Fibroblast of pulmonary artery (primary cell): ENCODE results near the gene CLVS2.
A peak's percentile ranks its signal among the peaks of the same experiment; 100 is the strongest.

Experiments
- DNase-seq: peaks from one replicate; pipeline ENCODE4 v3.0.0-alpha.2; 2010; ENCODE audit warnings: low read depth
- H3K4me3 ChIP-seq: replicated peaks from 2 replicates; pipeline ENCODE4 v1.5.1; 2011; ENCODE audit warnings: low read depth, mild to moderate bottlenecking, control low read depth, low read length, moderate library complexity
- TF ChIP-seq, protein P1 (sequence below): IDR thresholded peaks from 2 replicates; pipeline ENCODE4 v1.5.1; 2011; ENCODE audit warnings: mild to moderate bottlenecking, control low read depth, low read length, inconsistent platforms; ENCODE audit errors: missing control alignments

CLVS2 gene

DNA sequence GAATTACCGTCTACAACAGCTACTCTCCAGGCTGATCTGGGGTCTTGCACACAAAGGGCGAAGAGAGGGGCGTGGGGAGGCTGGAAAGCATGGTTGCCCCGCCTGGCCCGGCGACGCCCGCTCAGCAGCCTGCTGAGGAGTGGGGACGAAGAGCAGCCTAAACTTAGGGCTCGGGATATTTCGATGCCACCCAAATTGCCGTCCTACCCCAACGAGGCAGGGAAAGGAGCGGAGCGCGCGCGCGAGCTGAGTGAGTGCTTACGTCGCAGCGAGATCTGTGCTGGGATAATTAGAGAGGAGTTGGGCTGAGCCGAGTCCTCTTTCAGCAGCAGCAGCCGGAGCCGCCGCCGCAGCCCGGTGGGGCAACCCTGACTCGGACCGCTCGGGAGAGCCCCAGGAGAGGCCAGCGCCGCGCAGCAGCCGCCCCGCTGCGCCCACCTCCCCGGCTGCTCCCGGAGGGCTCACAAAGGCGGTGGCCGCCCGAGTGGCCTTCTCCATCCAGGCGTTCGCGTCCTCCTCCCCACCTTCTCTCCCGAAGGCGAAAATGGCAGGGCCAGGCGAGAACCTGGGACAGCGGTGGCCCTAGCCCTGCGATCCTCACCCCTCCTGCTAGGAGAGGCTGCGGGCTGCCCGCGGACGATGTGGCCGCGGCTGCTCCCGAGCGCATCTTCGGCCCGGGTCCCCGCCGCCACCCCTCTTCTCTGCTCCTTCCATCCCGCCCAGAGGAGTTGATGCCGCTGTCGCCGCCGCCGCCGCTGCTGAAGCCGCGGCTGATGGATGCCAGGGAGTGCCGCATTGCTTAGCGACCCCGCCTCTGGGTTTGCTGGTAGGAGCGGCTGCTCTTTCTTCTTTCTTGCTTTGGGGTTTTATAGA lies at the start of gene CLVS2:
Gene CLVS2 (plus strand): TSS at position 315 of the 873 bp plus-strand sequence. CDS start 1,543 bp downstream, outside the sequence.
- H3K4me3 ChIP-seq: peak within 1 kb of the TSS; percentile 39
- TF ChIP-seq, protein P1, sequence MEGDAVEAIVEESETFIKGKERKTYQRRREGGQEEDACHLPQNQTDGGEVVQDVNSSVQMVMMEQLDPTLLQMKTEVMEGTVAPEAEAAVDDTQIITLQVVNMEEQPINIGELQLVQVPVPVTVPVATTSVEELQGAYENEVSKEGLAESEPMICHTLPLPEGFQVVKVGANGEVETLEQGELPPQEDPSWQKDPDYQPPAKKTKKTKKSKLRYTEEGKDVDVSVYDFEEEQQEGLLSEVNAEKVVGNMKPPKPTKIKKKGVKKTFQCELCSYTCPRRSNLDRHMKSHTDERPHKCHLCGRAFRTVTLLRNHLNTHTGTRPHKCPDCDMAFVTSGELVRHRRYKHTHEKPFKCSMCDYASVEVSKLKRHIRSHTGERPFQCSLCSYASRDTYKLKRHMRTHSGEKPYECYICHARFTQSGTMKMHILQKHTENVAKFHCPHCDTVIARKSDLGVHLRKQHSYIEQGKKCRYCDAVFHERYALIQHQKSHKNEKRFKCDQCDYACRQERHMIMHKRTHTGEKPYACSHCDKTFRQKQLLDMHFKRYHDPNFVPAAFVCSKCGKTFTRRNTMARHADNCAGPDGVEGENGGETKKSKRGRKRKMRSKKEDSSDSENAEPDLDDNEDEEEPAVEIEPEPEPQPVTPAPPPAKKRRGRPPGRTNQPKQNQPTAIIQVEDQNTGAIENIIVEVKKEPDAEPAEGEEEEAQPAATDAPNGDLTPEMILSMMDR: no peak
- peak; percentile 34 for DNase-seq

DNA sequence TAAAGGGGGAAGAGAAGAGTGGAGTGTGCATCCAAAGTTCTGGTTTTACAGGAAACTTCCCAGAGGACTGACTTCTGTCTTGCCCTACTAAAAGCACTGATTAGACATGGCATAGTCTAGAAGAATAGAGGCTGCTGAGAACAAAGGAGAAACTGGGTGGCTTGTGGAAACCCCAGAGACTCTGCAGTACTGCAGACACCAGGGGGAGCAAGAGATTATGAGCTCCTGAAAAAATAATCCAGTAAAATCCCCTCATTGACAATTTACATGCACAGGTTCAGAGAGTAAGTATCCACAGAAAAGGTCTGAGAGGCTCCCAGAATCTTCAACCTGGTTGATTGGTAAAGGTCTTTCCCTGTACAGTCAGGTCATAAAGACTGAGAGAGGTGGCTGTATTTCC lies 48.7 kb upstream of the CLVS2 start:
- DNase-seq: peak; percentile 35
- TF ChIP-seq, protein P1: peak; percentile 56
- H3K4me3 ChIP-seq: no peak overlapping the region

DNA sequence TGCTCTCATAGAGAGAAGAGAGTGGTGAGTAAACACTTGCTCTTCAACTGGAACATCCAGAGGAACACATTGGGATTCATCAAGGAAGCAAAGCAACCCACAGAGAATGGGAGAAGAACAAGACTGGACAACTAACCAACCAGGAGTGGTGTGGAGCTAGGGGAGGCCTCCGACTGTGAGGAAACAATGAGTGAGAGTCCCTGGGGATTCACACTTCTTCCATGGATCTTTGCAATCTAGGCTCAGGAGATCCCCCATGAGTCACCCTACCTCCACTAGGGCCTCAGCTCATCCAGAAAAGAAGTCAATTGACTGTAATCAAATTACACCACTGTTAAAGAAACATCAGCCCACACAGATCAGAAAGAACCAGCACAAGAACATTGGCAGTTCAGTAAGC lies 42.3 kb upstream of the CLVS2 start:
- TF ChIP-seq, protein P1: no peak
- DNase-seq: no peak
- no peak overlapping the region for H3K4me3 ChIP-seq

DNA sequence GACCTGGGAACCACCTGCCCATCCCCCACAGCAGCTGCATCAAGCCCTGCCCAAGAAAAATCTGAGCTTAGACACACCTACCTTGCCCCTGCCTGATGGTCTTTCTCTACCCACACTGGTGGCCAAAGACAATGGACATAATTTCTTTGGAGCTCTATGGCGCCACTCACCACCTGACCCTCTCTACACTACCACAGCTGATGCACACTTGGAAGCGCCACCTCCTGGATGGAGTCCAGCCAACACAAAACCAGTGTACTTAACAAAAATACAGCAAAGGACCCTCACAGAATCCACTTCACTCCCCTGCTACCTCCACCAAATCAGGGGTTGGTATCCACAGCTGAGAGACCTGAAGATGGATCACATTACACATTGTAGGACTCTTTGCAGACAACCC lies 39.7 kb upstream of the CLVS2 start:
- H3K4me3 ChIP-seq: no peak overlapping the region
- DNase-seq: no peak
- TF ChIP-seq, protein P1: no peak

DNA sequence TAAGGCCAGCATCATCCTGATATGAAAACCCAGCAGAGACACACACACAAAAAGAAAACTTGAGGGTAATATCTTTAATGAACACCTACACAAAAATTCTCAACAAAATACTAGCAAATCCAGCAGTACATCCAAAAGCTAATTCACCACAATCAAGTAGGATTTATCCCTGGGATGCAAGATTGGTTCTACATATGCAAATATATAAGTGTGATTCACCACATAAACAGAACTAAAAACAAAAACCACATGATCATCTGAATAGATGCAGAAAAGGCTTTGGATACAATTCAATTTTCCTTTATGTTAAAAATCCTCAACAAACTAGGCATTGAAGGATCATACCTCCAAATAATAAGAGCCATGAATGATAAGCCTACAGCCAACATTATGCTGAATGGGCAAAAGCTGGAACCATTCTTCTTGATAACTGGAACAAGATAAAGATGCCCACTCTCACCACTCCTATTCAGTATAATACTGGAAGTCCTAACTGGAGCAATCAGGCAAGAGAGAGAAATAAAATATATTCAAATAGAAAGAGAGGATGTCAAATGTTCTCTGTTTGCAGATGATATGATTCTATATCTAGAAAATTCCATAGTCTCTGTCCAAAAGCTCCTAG lies 33.9 kb upstream of the CLVS2 start:
- TF ChIP-seq, protein P1: no peak
- DNase-seq: no peak
- no peak overlapping the region for H3K4me3 ChIP-seq

GRCh38 chr6:122969999-122970533 lies 26.0 kb upstream of the CLVS2 start:
- TF ChIP-seq, protein P1: no peak
- no peak for DNase-seq
- H3K4me3 ChIP-seq: no peak overlapping the region
